NCI-H1436 treated with DMSO at 0.1 percent for 48 hours (cell line): ENCODE measurements around the gene JARID2.
A peak's percentile ranks its signal among the peaks of the same experiment; 100 is the strongest.

Experiments
- DNase-seq: peaks from one replicate; lab custom pipeline; 2025; lab: John Stamatoyannopoulos, UW

The JARID2 gene

GRCh38 chr6:15421945-15422733 is 176.3 kb downstream of the JARID2 start:
- no peak for DNase-seq

DNA sequence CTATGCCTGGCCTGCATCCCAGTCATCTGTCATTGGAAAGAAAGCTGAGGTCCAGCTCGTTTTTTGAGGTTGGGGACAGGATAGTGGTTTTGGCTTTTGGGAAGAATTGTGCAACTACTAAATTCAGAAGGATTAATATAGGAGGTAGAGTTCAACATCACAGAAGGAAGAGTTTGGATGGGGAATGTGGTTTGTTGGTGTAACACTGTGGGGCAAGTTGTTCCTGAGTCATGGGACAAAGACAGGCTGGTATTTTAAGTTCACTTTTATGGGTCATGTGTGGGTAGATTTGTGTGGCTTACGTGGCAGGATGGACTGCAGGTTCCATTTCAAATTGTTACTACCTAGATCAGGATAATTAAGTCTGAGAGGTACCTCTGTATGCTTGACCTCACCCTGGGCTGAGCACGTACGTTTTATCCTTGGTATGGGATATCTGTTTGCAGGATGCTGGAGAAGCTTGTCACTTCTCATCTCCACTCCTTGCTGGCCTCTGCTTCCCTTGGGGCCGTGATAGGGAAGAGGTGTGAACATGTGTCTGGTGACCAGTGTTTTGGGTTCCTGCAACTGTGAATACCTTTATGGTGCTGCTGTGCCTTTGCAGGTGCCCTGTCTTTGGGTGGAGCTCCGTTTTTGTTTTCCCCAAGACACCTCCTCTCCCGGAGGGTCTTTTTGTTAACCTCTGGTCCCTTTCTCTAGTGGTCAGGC is 177.6 kb downstream of the JARID2 start:
- DNase-seq: no peak

DNA sequence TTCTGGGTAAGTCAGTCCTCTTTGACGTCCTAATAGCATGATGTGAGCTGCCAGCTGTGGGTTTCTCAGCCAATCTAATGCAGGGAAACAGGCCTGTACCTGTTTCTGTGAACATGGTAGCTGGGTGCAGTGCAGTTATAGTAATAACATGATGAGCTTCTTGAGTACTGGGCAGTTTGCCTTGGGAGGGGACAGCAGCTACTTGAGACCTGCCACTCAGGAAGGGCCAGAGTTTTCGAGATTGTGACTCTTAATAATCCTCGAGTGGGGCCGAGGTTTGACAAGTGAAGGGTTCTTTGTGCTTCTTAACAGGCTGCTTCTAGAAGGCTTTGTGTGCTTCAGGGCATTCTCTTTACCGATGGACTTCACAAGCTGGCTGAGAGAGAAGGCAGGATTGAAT is 180.1 kb downstream of the JARID2 start:
- no peak for DNase-seq

GRCh38 chr6:15426395-15426794 is 180.5 kb downstream of the JARID2 start:
- DNase-seq: no peak

- DNase-seq: no peak
Observed at GRCh38 chr6:15426901-15427300, 181.0 kb downstream of the JARID2 start.

DNA sequence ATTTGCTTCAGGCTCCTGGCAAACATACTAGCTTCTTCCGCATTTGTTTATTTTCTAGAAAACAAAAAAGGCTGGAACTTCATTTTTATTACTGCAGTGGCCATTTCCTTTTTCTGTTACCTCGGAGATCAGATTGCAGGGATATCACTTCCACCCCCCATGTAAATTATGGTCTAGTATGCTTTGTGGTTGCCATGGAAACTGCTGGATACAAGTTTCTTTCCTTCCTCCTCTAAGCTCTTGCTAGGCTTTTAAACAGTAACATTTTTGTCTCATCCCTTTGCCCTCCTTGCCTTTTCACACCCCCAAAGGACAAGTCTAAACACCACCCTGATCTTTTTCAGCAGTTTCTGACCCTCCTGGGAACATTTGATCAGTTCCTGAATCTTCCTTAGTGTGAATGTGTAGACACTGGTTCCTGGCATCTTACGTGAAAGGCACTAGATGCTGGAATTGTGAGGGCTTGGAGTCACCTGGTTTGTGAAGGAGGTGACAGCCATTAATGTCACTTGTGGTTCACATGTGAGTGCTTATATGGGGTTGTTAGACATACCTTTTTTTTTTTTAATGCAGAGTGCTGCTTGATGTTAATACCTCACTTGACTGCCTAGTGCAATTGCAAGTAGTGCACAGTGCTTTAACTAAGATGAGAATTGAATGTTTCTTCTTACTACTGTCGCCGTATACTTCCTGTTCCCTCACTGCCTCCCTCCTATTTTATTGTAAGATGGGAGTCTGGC is 181.6 kb downstream of the JARID2 start:
- no peak for DNase-seq

DNA sequence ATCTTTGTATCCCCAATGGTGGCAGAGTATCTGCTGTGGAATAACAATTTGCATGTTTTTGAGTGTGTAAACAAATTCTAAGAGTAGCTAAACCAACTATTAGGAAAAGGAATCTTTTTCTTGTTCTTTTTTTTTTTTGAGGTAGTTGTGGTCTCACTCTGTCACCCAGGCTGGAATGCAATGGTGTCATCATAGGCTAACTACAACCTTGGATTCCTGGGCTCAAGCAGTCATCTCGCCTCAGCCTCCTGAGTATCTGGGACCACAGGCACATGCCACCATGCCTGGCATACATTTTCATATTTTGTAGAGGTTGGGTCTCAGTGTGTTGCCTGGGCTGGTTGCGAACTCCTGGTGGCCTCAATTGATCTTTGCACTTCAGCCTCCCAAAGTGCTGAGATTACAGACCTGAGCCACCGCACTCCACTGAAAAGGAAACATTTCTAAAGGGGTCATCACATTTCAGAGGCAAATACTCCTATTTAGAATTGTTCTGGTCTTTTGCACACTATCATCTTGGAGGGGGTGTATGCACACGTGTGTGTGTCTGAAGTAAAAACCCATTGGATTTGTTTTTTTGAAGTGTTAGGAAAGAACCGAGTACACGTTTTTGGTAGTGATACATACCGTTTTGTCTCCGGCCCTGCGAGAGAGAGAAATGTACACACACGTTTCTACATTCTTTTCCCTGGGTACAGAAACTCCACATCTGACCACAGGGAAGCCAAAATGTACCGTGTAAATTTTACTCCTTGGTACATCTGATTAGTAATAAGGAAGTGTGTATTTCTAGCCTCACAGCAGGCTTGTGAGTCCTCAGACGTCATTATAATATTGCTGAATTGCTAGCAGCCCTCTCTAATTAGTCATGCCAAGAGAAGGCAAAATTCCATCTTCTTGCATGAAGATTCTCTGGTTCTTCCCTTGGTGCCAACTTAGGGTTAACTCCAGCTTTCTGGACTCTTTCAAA is 183.6 kb downstream of the JARID2 start:
- no peak for DNase-seq

GRCh38 chr6:15430186-15430585 is 184.3 kb downstream of the JARID2 start:
- DNase-seq: no peak

DNA sequence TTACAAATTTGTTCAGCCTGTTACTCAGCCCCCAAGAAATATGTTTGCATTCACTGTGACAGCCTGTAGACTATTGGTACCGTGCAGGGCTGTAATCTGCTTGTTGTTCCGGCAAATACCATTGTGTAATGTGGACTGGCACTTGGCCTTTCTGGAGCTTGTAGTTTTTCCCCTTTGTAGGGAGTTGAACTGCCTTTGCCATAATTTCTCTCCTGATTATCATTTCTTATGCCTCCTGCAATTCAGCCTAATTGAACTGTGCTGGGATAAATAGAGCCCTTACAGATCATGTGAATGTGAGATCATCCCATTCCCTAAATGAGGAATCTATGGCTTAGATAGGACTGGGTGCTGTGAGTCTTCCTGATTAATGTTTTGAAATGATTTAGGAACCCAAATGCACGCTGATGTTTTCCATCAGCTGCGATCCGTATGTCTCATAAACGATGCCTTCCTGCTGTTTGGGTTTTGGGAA is 185.1 kb downstream of the JARID2 start:
- no peak for DNase-seq

DNA sequence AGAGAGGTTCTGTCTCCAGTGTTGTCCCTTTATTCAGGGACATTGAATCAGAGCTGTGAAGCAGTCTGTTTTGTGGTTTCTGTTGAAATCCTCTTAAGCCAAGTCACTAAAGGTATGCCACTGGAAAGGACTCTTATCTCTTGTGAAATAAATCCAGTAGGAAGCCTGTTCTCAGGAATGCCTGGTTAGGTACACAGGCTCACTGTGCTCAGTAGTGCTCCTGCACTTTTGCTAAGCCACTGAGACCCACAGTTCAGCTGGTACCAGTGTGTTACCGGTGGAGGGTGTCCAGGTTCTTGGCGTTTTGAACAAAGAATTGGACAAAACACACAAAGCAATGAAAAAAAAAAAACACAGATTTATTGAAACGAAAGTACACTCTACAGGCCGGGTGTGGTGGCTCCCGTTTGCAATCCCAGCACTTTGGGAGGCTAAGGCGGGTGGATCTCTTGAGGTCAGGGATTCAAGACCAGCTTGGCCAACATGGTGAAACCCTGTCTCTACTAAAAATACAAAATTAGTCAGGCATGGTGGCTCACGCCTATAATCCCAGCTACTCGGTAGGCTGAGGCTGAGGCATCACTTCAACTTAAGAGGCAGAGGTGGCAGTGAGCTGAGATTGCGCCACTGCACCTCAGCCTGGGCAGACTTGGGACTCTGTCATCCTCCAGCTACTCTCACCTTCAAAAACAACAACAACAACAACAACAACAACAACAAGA is 186.1 kb downstream of the JARID2 start:
- no peak for DNase-seq

GRCh38 chr6:15433511-15433861 is 187.6 kb downstream of the JARID2 start:
- no peak for DNase-seq

GRCh38 chr6:15434263-15434662 is 188.4 kb downstream of the JARID2 start:
- no peak for DNase-seq

DNA sequence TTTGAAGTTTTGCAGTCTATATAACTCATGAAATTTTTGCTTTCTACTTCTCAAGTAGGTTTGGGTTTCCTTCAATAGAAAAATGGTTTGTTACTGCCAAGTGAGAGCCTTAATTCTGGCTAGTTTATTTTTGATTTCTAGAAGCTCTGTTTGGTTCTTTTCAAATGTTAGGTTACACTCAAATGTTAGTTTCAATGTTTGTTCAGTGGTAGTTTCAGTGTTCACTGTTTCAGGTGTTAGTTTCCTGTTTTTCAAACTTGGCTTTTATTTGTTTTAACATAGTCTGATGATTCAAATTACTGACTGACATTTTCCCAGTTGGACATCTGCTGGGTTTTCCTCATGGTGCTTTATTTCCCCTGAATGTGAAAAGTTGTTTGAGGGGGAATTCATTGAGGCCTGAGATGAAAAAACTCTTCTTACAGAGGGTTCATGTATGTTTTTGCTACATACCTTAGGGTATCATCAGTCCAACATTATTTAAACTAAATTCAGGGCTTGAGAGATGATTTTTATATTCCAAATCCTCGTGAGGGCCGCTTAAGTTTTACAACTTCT is 189.0 kb downstream of the JARID2 start:
- no peak for DNase-seq

DNA sequence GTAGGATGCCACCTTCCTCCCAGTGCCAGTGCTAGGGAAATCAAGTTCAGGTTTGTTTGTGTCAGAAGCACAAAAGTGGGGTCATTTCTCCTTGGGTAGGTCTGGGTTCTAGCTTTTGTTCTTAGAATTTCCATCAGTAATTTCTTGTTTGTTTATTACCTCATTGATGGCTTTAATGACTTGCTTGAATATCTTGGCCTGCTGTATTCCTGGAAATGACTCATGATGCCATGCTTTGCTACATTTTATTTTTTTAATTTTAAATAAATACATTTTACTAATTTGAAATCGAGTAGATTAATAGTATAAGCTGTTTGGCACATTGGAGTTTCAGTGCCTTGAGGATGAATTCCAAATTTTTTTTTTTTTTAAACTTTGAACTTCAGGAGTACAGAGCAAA is 189.6 kb downstream of the JARID2 start:
- no peak for DNase-seq

DNA sequence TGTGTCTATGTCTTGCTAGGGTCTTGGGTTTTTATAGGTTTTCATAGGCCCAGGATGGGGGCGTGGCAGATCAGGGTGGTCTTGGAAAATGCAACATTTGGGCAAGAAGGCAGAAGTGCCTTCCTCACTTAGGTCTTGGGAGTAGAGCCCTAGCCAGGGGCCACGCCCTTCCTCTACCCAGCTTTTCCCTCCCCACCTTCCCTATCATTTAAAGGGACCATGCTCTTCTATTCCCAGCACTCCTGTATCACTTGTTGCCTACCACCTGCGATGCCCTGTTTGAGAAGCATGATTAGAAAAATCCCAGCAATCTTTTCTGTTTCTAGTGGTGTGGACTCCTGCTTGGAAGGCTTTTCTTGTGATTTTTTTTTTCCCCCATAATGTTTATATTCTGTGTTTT is 190.6 kb downstream of the JARID2 start:
- DNase-seq: no peak

GRCh38 chr6:15437090-15437635 is 191.3 kb downstream of the JARID2 start:
- DNase-seq: no peak

- DNase-seq: no peak
Observed at GRCh38 chr6:15439410-15440025, 193.6 kb downstream of the JARID2 start.

DNA sequence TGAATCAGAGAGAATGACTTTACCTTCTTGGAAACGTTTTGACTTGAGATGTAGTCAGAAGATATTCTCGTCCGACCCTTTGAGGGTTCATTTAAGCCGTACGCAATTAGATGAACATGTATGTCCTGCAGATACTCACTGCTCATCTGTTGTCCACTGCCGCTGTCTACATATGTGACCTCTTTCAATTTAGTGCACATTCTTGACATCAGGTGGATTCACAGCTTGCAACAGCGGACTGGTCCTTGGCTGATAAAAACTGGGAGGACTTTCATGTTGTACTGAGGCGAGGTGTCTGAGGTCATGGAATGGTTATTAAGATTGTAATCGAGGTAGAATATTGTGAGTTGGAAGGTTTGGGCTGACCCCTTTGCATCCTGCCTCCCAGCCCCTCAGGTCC is 194.2 kb downstream of the JARID2 start:
- no peak for DNase-seq

DNA sequence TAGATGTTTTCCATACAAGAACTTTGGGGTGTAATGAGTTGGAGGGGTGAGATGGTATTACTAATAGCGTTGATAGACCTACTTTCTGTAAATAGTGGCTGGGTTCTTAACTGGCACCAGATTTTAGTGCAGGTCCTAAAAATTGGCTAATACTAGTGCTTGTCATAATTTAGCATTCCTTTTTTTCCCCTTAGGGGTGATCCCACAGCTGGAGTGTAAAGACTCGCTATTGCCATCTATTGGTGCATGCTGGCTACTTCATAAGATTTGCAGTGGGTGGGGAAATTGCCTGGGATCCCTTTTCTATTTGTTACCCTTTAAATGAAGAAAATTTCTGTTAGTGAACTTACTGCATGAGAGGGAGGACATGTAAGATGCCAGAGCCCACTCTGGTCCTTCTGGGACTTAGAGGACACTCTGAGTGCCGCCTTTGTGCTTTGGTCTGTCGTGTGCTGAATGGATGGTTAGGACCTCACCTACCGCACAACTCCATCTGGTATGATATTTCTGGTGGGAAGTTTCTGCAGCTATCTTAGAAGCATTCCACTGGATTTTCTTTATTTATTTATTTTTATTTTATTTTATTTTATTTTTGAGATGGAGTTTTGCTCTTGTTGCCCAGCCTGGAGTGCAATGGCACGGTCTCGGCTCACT is 195.5 kb downstream of the JARID2 start:
- peak; percentile 17 for DNase-seq
